ENCODE measurements around the gene SARS1. TPM values are rescaled to one million over a fixed set of nuclear protein-coding genes. Genes with fewer than 3 reads are reported as not detected.
A peak's percentile ranks its signal among the peaks of the same experiment; 100 is the strongest.

SARS1 gene
- total and polyA plus RNA-seq, 2 donors (not counting 1 experiment from before 2014, with no cell fraction given): 237 to 437 TPM

DNA sequence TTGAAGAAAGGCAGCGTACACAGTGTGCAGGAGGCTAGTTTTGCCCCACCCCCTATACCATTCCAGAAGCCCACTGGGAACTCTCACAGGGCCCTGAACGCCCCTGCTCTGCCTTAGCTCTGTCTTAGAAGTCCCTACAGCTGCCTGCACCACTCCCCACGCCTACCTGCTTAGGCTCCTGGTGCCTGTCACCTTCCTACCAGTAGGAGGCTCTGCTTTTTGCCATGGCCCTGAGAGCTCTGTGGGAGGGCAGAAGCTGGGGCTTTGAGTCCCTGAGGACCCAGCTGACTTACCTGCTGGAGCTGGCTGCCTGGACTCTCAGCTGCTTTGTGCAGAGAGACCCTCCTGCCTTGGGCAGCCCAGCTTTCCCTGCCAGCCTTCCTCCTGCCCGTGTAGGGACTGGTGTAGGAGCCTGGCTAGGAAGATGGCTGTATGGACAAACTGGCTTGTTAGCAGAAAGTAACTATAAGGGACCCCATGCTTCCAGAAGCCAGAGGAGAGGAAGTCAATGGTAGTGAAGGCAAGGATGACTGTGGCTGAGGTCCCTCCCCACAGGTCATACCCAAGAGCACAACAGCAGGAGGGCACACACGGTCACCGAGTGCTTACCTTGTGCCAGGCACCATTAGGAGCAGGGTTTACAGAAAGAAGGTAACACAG is 25.8 kb downstream of the SARS1 start:
- H3K36me3 ChIP-seq (ENCODE audit: control insufficient read depth, insufficient read depth, low read length): peaks cover 25% of the 10 kb centered on the region
- no peak overlapping the region for H3K27ac ChIP-seq (ENCODE audit: insufficient read depth, low read length)
- DNase-seq (ENCODE audit: low read depth in 2 of 2): peak; percentile 42 to 55
- H3K9me3 ChIP-seq (ENCODE audit: control insufficient read depth, insufficient read depth, low read depth, low read length): no peaks in the 10 kb centered on the region
- H3K79me2 ChIP-seq (ENCODE audit: control insufficient read depth, insufficient read depth, low read length): no peaks in the 10 kb centered on the region
- peaks cover 18% of the 10 kb centered on the region for H3K4me1 ChIP-seq (ENCODE audit: control insufficient read depth, extremely low read depth, insufficient read depth, low read length)
- TF ChIP-seq, protein P1, sequence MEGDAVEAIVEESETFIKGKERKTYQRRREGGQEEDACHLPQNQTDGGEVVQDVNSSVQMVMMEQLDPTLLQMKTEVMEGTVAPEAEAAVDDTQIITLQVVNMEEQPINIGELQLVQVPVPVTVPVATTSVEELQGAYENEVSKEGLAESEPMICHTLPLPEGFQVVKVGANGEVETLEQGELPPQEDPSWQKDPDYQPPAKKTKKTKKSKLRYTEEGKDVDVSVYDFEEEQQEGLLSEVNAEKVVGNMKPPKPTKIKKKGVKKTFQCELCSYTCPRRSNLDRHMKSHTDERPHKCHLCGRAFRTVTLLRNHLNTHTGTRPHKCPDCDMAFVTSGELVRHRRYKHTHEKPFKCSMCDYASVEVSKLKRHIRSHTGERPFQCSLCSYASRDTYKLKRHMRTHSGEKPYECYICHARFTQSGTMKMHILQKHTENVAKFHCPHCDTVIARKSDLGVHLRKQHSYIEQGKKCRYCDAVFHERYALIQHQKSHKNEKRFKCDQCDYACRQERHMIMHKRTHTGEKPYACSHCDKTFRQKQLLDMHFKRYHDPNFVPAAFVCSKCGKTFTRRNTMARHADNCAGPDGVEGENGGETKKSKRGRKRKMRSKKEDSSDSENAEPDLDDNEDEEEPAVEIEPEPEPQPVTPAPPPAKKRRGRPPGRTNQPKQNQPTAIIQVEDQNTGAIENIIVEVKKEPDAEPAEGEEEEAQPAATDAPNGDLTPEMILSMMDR (conservative IDR thresholded peaks at IDR 0.05 in 1 of 2, IDR thresholded peaks at IDR 0.05 in 1 of 2; ENCODE audit: low read depth in 1 of 2, low read length in 2 of 2): peak; percentile 57 to 65
- TF ChIP-seq EZH2 (IDR thresholded peaks at IDR 0.05; ENCODE audit: low read length, missing control alignments): no peak
- no peaks in the 10 kb centered on the region for H4K20me1 ChIP-seq (ENCODE audit: control insufficient read depth, extremely low read depth, insufficient read depth, low read length)
- no peak overlapping the region for H3K4me3 ChIP-seq (replicated peaks in 1 of 4; ENCODE audit: control extremely low read depth in 1 of 4, insufficient read depth in 1 of 4, low read depth in 3 of 4, low read length in 4 of 4)
- no peak overlapping the region for H3K9ac ChIP-seq (ENCODE audit: insufficient read depth, low read length)
- H3K4me2 ChIP-seq (ENCODE audit: extremely low read depth, insufficient read depth, low read length): no peak overlapping the region
- no peaks in the 10 kb centered on the region for H3K27me3 ChIP-seq (ENCODE audit: control insufficient read depth, insufficient read depth, low read length)
- no peak overlapping the region for H2AFZ ChIP-seq (ENCODE audit: low read length)

GRCh38 chr1:109240158-109241152 is 26.7 kb downstream of the SARS1 start:
- H3K4me2 ChIP-seq (ENCODE audit: extremely low read depth, insufficient read depth, low read length): peak overlapping the region; percentile 37
- no peak overlapping the region for H3K27ac ChIP-seq (ENCODE audit: insufficient read depth, low read length)
- H3K36me3 ChIP-seq (ENCODE audit: control insufficient read depth, insufficient read depth, low read length): peaks cover 22% of the 10 kb centered on the region
- DNase-seq (ENCODE audit: low read depth in 2 of 2): peak; percentile 54 to 70
- no peaks in the 10 kb centered on the region for H4K20me1 ChIP-seq (ENCODE audit: control insufficient read depth, extremely low read depth, insufficient read depth, low read length)
- peaks cover 18% of the 10 kb centered on the region for H3K4me1 ChIP-seq (ENCODE audit: control insufficient read depth, extremely low read depth, insufficient read depth, low read length)
- TF ChIP-seq, protein P1 (conservative IDR thresholded peaks at IDR 0.05 in 1 of 2, IDR thresholded peaks at IDR 0.05 in 1 of 2; ENCODE audit: low read depth in 1 of 2, low read length in 2 of 2): no peak
- no peak overlapping the region for H3K4me3 ChIP-seq (replicated peaks in 1 of 4; ENCODE audit: control extremely low read depth in 1 of 4, insufficient read depth in 1 of 4, low read depth in 3 of 4, low read length in 4 of 4)
- H3K79me2 ChIP-seq (ENCODE audit: control insufficient read depth, insufficient read depth, low read length): no peaks in the 10 kb centered on the region
- H3K9ac ChIP-seq (ENCODE audit: insufficient read depth, low read length): no peak overlapping the region
- no peak overlapping the region for H2AFZ ChIP-seq (ENCODE audit: low read length)
- H3K27me3 ChIP-seq (ENCODE audit: control insufficient read depth, insufficient read depth, low read length): no peaks in the 10 kb centered on the region
- no peaks in the 10 kb centered on the region for H3K9me3 ChIP-seq (ENCODE audit: control insufficient read depth, insufficient read depth, low read depth, low read length)

DNA sequence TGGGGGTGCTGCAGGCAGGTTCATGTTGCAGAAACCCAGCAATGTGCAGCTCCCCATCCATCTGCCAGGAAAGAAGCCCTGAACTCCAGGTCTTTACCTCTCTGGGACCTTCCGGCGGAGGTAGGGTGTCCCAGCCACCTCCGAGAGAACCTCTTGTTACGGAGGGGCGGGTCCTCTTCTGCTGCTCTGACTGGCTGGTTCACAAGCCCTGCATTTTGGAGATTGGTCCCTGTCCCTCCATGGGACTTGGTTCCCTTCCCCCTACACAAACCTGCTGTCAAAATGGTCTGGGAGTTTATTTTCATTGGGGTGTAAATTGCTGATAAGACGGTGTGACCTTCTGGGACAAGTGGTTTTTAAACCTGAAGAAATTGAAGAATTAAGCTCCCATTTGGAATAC is 27.6 kb downstream of the SARS1 start:
- Histone ChIP-seq H2AFZ (ENCODE audit: low read length) (no peak overlapping the region), H3K27me3 (ENCODE audit: control insufficient read depth, insufficient read depth, low read length) (no peaks in the 10 kb centered on the region), H3K4me1 (ENCODE audit: control insufficient read depth, extremely low read depth, insufficient read depth, low read length) (peaks cover 18% of the 10 kb centered on the region), H3K9me3 (ENCODE audit: control insufficient read depth, insufficient read depth, low read depth, low read length) (no peaks in the 10 kb centered on the region), H4K20me1 (ENCODE audit: control insufficient read depth, extremely low read depth, insufficient read depth, low read length) (no peaks in the 10 kb centered on the region), H3K4me3 (replicated peaks in 1 of 4; ENCODE audit: control extremely low read depth in 1 of 4, insufficient read depth in 1 of 4, low read depth in 3 of 4, low read length in 4 of 4) (no peak overlapping the region), H3K79me2 (ENCODE audit: control insufficient read depth, insufficient read depth, low read length) (no peaks in the 10 kb centered on the region), H3K36me3 (ENCODE audit: control insufficient read depth, insufficient read depth, low read length) (peaks cover 18% of the 10 kb centered on the region), H3K4me2 (ENCODE audit: extremely low read depth, insufficient read depth, low read length) (no peak overlapping the region), H3K27ac (ENCODE audit: insufficient read depth, low read length) (no peak overlapping the region), H3K9ac (ENCODE audit: insufficient read depth, low read length) (no peak overlapping the region)
- DNase-seq (ENCODE audit: low read depth in 2 of 2): peak in 1 of 2 donors; percentile 14
- TF ChIP-seq, protein P1 (conservative IDR thresholded peaks at IDR 0.05 in 1 of 2, IDR thresholded peaks at IDR 0.05 in 1 of 2; ENCODE audit: low read depth in 1 of 2, low read length in 2 of 2): no peak
- no peak for TF ChIP-seq EZH2 (IDR thresholded peaks at IDR 0.05; ENCODE audit: low read length, missing control alignments)
